Measurements from ENCODE around the gene TP73.
"Not testable (repeated sequence)": the region's sequence is repeated elsewhere in the genome, so short reads cannot be mapped to it uniquely, and the experiment has no call there.

Gene TP73

DNA sequence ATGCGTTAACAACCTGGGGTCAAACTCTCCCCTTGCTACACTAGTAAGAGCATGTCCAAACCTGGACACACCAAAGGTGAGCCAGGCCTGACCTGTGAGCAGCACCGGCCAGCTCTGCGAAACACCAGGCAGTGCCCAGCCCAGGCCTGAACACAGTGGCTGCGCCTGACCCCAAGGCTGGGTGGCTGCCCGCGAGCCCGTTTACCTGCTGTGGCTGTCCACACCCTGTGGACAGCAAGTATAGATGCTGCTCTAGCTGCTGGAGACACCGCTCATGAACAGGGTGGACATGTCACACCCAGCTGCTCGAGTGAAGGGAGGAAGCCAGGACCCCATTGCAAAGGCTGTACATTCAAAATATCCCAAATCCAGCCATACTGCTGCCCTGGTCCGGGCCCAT is 92.3 kb downstream of the TP73 start:
- no peak for DNase-seq (ENCODE audit: low read depth)

DNA sequence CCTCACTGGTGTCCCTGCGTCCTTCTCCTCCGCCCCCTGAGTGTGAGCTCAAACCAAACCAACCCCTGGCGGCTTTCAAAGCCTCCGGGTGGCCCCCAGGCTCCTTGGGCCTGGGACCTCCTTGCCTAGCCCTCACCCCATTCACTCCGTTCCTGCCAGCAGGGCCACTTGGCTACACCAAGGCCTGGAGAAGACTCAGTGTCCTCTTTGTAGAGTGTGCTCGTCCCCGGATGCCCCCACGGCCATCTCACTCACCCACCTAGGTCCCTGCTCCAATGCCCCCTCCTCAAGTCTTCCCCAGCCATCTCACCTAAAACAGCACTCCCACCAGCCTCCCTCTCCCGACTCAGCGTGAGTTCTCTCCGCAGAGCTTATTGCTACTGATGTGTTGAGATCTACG is 92.8 kb downstream of the TP73 start:
- no peak for DNase-seq (ENCODE audit: low read depth)

DNA sequence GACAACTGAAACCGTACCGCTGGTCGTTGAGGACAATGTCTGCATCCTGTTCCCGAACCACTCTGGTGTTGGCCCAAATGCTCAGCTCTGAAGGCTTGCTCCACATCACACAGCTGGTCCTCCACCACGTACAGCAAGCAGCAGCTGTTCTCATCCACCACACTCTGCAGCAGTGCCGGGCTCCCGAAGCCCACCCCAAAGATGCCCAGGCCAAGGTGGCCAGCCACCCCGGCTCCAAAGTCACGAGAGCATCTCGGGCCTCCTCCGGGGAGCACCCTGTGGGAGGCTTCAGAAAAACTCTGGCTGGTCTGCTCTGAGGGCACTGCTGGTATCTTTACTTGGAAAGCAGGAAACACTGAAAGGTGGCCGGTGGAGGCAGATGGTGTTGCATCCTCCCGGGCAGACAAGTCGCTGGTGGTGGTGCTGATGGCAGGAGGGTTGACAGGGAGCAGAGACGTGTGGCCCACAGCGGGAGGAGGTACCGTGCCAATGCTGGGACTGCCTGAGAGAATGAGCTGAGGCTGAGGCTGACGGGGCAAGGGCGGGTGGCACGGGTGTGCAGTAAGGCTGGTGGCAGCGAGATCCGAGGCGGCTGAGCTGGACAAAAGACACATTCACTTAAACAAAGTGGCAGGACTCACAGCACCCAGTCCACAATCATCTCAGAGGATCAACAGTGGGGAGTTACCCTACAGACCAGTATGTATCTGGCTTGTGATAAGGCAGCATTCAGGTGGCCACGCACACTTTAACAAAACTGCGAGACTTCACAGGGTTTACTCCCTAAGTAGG is 93.5 kb downstream of the TP73 start:
- no peak for DNase-seq (ENCODE audit: low read depth)

DNA sequence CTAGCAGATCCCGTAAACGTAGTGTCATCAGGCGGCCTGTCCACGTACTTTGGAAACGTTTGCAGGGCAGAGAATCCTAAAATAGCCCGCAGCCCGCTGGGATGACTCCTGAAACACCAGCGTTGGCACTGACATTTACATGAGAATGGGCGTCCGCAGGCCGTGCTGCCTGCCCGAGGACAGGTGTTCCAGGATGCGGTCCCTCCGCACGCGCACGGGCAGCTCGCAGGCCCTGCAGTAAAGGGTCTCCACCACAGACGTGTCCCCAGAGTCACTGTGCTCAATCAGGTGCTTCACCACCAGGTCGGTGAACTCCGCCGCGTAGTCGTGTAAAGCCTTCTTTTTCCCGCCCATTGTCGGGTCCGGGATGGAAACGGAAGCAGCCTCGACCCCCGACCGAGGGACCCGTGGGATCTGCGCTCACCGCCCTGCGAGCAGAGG is 94.1 kb downstream of the TP73 start:
- DNase-seq (ENCODE audit: low read depth) = no peak

DNA sequence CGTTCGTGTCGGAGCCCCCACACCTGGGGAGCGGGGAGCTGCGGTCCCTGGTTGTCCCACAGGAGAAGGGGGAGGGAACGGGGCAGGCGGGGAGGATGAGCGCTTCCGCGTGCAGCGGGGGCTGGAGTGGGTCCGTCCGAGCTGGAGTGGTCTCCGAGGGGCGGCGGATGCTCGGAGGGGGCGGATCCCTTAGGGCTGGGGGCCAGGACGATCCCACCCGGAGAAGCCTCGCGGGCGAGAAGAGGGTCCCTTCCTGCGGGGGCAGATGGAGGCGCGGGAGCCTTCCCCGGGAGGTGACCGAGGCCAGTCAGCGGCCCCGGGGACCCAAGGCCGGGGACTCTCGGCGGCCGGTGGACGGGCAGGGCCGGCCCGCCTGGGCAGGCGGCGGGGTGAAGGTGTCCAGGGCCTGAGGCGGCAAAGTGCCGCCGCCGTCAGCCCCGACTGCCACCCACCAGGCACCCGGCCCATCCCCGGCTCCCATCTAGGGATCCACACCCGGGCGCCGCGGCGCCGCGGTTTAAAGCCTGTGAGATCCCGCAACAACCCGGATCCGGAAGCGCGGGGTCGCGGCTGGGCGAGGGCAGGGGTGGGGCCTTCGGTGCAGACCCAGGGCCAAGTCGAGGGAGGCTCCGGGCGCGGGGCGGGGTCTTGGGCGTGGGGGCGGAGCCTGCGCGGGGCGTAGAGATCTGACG is 94.7 kb downstream of the TP73 start:
- DNase-seq (ENCODE audit: low read depth) = no peak

DNA sequence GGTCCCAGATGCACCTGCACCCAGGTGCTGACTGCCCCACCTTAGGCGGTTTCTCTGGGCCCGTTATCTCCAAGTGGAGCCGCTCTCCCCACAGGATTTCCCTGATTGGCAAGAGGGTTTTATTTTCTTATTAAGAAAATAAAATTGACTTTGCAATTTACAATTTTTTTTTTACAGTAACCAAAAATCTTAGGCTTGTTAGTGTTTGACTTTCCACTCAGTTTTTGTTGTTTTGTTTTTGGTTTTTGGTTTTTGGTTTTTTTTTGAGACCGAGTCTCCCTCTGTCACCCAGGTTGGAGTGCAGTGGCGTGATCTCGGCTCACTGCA is 95.2 kb downstream of the TP73 start:
- DNase-seq (ENCODE audit: low read depth) = no peak

DNA sequence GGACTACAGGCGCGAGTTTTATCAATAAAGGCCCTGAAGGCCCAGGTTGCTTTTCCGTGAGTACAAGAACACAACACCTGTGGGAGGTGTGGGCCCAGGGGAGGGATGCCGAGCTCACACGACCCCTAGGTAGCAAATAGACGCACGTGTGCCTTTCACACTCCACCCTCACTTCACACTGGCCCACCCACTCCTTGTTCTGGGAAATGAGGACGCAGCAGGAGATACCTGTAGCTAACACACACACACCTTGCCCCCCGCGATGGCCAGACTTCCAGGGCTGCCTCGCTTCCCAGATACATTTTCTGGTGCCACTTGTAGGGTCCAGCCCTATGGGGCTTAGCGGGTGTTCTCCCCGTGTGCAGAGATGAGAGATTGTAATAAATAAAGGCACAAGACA is 95.6 kb downstream of the TP73 start:
- DNase-seq (ENCODE audit: low read depth) = no peak

DNA sequence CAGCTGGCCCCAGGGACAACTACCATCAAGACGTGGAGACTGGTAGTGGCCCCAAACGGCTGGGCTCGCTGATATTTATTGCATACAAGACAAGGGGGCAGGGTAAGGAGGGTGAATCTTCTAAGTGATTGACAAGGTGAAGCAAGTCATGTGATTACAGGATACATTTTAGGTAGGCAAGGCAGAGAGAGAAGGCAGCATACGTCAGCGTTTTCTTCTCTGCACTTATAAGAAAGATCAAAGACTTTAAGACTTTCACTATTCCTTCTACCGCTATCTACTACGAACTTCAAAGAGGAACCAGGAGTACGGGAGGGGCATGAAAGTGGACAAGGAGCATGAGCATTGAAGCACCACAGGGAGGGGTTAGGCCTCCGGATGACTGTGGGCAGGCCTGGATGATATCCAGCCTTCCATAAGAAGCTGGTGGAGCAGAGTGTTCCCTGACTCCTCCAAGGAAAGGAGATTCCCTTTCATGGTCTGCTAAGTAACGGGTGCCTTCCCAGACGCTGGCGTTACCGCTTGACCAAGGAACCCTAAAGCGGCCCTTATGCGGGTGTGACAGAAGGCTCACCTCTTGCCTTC is 96.1 kb downstream of the TP73 start:
- DNase-seq (ENCODE audit: low read depth) = not testable (repeated sequence)

DNA sequence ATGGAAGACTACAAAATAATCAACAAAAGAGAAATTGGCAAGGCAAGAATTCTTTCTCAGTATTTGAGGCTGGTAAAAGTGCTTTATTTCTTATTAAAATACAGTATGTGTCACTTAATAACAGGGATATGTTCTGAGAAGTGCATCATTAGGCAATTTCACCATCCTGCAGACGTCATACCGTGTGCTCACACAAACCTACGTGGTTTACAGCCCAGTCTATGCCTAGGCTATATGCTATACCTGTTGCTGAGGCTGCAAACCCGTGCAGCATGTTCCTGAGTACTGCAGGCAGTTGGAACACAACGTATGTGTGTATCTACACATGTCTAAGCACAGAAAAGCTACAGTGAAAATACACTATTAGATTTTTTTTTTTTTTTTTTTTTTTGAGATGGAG is 97.2 kb downstream of the TP73 start:
- no peak for DNase-seq (ENCODE audit: low read depth)

DNA sequence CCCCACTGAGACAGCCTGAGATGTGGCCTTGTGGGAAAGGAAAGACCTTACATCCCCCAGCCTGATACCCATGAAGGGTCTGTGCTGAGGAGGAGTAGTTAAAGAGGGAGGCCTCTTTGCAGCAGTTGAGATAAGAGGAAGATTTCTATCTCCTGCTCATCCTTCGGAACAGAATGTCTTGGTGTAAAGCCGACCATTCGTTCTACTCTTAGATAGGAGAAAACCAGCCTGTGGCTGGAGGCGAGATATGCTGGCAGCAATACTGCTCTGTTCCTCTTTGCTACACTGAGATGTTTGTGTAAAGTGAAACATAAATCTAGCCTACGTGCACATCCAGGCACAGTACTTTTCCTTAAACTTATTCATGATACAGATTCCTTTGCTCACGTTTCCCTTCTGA is 98.4 kb downstream of the TP73 start:
- no peak for DNase-seq (ENCODE audit: low read depth)

DNA sequence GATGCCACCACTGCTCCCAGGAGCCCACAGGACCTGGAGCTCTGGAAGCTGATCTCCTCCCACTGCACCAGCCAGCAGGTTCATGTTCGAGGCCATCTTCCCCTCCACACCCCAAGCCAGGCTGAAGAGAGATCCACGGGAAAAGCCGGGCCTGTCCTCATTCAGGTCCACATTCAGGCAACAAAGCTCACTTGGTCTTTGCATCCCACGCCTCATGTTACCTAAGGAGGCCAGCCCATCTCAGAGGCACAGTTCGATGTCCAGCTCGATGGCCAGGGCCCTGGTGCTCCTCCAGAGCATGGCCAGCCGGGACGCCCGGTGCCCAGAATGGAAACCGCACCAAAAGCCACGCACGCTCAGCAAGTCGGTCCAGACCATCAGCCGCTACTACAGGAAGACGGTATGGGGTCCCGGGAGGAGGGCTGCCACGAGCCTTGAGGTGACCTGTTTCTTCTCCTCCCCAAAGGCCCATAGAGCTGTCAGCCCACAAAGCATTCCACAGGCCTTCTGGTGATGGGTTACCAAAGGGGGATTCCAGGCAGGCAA is 100.2 kb downstream of the TP73 start, which contains the start of gene CCDC27:
CCDC27 (plus strand) TSS at position 51 of the 546 bp plus-strand sequence; CDS start at position 83, 32 bp downstream.
- no peak for DNase-seq (ENCODE audit: low read depth)

DNA sequence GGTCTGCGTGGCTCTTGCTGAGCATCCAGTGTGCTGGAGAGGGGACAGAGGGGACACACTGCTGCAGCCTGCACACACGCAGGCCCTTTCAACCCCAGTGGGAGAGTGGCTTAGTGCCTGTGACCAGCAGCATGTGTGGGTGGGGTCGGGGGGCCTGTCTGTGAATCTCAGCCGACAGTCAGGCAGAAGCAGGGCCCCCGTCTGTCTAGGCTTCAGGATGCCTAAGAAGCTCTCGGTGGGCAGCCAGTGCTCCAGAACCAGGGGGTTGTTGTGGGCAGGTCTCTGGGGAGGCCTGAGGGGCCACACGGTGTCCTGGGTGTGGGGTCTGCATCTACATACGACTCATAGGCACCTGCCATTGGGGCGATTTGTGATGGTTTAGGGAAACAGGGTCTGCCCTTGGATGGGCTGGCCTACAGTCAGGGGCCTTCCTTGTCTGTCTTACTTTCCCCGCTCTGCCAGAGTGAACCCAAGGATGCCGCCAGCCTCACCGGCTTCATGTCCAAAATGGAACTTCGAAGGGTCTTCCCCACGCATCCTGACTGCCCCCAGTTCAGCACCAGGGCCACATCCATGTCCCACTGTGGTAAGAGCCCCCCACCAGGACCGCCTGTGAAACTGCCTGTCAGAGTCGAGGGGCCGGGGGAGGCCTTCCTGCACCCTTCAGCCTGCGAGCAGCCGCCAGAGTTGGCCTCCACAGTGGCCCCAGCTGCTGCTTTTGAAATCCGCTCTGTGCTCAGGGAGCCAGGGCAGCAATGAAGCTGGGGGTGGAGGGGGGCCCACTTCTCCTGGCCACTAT is 101.5 kb downstream of the TP73 start:
- DNase-seq (ENCODE audit: low read depth) = no peak

DNA sequence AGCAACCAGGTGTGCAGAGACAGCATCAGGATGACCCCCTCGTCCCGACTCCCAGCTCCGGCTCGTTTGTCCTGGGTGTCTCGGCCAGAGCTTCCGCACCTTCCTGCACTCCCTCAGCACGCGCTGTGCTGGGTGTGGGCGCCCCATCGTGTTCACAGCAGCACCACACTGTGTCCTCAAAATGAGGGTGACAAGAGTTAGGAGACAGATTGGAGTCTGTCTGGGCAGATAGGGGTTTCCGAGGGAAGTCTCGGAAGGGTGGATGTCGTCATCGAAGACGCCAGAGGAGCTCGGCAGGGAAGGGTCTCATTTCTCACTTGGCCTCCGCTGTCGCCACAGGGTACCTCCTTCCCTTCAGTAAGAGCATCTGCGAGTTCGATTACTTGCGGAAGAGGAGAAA is 104.1 kb downstream of the TP73 start:
- no peak for DNase-seq (ENCODE audit: low read depth)

DNA sequence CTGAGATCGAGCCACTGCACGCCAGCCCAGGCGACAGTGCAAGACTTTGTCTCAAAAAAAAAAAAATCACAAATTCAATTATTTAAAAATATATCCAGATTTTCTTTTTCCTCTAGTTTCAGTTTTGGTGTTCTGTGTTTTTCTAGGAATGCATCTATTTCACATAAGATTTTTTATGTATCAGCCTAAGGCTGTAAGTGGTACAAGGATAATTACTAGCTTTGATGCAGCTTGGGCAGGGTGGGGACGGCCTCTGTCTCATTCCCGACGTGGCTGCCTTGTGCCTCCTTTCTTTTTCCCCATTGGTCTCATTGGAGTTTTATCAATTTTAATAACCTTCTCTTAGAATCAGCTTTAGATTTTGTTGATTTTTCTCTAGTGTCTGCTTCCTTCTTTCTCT is 106.8 kb downstream of the TP73 start:
- DNase-seq (ENCODE audit: low read depth) = no peak

DNA sequence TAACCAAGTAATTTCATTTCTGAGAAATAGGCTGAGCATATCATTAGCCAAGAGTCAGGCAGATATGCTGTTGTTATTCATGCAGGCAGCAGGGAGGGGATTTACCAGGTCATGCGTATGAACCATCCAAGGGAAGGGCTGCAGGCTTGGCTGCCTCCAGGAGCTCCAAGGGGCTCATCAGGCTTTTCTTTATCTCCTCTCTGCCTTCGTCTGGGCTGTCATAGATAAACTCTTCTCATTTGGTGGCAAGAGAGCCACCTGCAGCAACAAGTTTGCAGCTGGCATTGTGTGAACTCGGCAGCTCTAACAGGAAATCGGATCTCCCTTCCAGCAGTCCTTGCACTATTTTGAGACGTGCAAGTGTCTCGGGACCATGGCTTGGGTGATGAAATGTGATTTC is 107.5 kb downstream of the TP73 start:
- no peak for DNase-seq (ENCODE audit: low read depth)

DNA sequence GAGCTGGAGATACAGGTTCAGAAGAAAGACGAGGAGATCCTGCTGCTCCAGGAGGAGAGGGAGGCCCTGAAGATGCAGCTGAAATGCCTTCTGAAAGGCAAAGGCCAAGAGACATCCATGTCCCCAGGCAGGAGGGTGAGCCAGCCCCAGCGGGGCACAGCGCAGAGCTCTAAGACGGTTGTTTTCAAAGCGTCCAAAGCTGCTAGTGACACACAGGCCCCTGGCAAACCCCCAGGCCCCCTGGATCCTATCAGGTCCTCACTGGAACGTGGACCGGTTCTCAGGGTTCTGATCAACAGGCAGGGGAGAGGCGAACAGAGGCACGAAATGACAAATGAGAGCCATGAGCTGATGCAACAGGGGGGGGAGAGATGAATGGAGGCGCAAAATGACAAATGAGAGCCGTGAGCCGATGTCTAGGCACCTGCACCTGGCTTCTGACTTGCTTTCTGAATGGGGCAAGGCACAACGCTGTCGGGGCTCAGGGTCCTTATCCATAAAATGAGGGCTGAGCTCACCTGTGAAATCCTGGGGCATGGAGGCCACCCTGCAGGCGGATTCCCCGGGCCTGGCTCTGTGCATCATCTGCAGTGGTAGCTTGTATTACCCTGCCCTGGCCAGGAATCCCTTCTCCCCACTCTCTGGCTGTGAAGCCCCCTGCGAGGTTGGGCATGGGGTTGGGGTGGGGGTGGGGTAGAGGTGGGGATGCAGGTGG is 109.1 kb downstream of the TP73 start:
- DNase-seq (ENCODE audit: low read depth) = no peak

DNA sequence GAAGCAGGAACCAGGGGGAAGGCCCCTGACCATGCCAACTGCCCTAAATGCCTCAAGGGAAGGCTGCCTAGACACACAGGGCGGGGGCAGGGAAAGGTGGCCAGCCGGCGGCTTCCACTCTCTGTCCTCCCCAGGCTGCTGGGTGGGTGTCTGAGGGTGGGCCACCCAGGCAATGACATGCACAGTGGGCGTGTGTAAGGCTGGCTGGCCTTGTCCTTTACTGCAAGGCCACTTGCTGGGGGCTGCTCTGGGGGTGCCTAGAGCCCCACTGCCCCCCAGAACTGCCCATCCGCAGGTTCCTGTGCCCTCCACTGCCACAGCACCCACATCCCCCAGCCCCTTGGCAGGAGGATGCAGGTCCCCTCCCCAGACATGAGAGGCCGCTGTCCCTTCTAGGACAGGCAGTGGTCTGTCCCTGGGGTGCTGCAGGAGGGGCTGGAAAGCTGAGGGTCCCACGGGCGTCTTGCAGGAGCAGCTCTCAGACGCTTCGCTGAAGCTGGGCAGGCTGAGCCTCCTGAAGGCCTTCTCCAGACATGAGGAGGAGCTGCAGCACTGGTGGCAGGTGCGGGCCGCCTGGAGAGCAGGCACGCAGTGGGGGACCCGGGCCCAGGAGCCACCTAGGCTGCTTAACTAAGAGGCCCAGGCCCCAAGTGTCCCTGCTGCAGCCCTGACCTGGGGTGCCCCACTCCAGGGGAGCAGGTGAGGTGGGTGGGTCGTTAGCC is 110.0 kb downstream of the TP73 start:
- no peak for DNase-seq (ENCODE audit: low read depth)

DNA sequence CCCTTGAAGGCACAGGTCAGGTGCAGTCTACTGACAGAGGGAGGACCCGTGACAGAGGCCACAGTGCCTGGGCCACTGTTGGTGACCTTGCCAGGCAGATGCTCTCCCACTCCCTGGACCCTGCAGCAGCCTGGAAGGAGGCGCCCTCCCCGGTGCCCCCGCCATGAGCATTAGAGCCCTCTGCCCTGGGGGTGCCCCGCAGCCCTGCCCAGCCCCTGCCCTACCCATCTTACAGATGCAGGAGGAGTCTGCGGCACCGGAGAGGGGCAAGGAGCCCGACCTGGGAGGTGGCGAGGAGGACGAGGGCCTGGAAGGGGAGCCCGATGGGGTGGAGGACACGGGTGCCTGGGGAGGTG is 110.5 kb downstream of the TP73 start:
- DNase-seq (ENCODE audit: low read depth) = no peak

DNA sequence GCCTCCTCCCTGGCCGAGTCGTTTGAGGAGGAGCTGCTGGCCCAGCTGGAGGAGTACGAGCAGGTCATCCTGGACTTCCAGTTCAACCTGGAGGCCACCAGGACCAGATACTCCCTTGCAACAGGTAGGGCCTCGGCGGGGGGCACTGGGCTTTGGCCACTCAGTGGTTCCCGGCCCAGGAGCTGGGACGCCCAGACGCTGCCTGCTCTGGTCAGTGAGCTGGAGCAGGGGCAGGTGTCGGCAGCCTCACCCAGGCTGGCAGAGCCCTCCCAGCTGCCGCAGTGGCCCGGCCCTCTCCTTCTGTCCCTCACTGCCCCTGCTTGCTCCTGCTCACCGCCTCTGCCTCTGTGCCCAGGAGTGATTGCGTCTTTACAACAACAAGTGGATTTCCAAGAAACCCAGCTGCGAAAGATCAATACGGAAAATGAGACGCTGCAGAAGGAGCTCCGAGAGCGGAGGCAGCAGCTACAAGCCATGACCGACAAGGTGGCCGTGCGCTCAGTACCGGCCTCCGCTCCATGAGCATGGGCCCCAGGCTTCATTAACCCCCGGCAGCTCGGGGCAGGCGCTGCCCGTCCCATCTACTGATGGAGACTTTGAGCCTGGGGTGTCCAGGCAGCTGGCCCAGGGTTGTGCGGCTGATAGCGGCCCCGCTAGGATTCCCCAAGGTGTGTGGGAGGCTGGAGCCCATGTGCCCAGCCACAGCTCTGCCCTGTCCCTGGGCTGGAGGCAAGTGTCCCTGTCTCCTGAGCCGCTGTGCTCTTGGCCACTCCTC is 111.2 kb downstream of the TP73 start:
- DNase-seq (ENCODE audit: low read depth) = no peak

DNA sequence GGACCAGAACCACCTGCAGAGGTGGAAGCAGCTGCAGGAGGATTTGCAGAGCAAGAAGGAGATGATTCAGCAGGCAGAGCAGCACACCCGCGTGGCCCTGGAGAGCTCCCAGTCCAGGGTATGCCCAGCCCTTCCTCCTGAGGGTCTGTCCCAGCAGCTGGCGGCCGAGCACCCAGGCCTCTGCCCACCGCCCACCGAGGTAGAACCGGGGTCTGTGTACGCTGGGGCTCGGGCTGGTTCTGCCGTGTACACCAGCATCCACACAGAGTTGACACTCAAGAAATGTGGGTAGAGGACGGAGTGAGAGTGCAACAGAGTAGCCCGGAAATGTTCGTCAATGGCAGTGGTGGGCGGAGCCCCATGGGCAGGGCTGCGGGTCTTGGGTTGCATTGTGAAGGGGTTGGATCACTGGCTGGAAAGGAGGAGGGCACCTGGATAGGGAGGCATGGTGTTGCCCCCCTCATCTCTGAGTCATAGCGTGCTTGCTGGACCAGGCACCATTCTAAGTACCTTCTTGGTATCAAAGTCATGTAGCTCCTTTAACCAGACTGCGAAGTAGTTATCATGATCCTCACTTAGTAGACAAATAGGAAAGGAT is 115.1 kb downstream of the TP73 start:
- no peak for DNase-seq (ENCODE audit: low read depth)

All from HS-5 (cell line).